PC-9 (cell line): ENCODE data around the gene LRRC71. TPM values are rescaled to one million over a fixed set of nuclear protein-coding genes. Genes with fewer than 3 reads are reported as not detected.

Experiments
- BruUV-seq: library from RNA; stranded (reverse); fragments of 400-500 nt; replicated peaks from 2 replicates; lab custom pipeline; 2021; lab: Mats Ljungman, UMichigan
- CTCF ChIA-PET: fragments of 300-600 bp; sonication (Branson Sonifier 250); formaldehyde crosslinking; loops from one replicate; lab custom pipeline; 2022; ENCODE audit warnings: antibody characterized with exemption; lab: Charles Lee
- POLR2A ChIA-PET: fragments of 300-600 bp; sonication (Branson Sonifier 250); formaldehyde crosslinking; loops from one replicate; lab custom pipeline; 2022; ENCODE audit warnings: antibody characterized with exemption; ENCODE audit not compliant: unreplicated experiment; lab: Charles Lee
- DNase-seq, 2 experiments: peaks; one replicate each; pipeline versions ENCODE4 v3.0.0 to v3.0.0-alpha.2; 2015 to 2022; ENCODE audit warnings: mixed read lengths in 1 of 2
- H2AFZ ChIP-seq: fragments of 200-600 bp; sonication (generic); 2 replicates; pipeline ENCODE4 v1.8.1; 2017; ENCODE audit warnings: antibody characterized with exemption
- H3F3A ChIP-seq: fragments of 200-600 bp; sonication (generic); 2 replicates; pipeline ENCODE4 v1.8.1; 2017; ENCODE audit warnings: antibody characterized with exemption, mild to moderate bottlenecking, low read depth; ENCODE audit not compliant: insufficient read depth
- H3K27ac ChIP-seq: fragments of 200-600 bp; sonication (generic); 2 replicates; pipeline ENCODE4 v1.6.1; 2016; ENCODE audit warnings: mixed run types
- H3K27me3 ChIP-seq: fragments of 200-600 bp; sonication (generic); 2 replicates; pipeline ENCODE4 v1.6.1; 2016; ENCODE audit warnings: low read depth, mixed run types; ENCODE audit not compliant: insufficient read depth
- H3K36me3 ChIP-seq: fragments of 200-600 bp; sonication (generic); 2 replicates; pipeline ENCODE4 v1.6.1; 2016; ENCODE audit warnings: low read depth, mixed run types
- H3K4me1 ChIP-seq: fragments of 200-600 bp; sonication (generic); replicated peaks from 2 replicates; pipeline ENCODE4 v1.6.1; 2016; ENCODE audit warnings: mixed run types; ENCODE audit not compliant: insufficient read depth
- H3K4me2 ChIP-seq: fragments of 200-600 bp; sonication (generic); 2 replicates; pipeline ENCODE4 v1.6.1; 2017; ENCODE audit warnings: mixed run types
- H3K4me3 ChIP-seq: fragments of 200-600 bp; sonication (generic); 2 replicates; pipeline ENCODE4 v1.6.1; 2016; ENCODE audit warnings: mixed run types
- H3K79me2 ChIP-seq: fragments of 200-600 bp; sonication (generic); 2 replicates; pipeline ENCODE4 v1.6.1; 2017; ENCODE audit warnings: low read depth, mixed run types
- H3K9me2 ChIP-seq: fragments of 200-600 bp; sonication (generic); 2 replicates; pipeline ENCODE4 v1.8.1; 2017; ENCODE audit warnings: mild to moderate bottlenecking; ENCODE audit not compliant: insufficient read depth
- H3K9me3 ChIP-seq: fragments of 200-600 bp; sonication (generic); 2 replicates; pipeline ENCODE4 v1.8.1; 2016; ENCODE audit warnings: low read depth; ENCODE audit not compliant: insufficient read depth
- H4K20me1 ChIP-seq: fragments of 200-600 bp; sonication (generic); 2 replicates; pipeline ENCODE4 v1.8.1; 2017; ENCODE audit not compliant: insufficient read depth
- EZH2 ChIP-seq: fragments of 200-600 bp; sonication (generic); IDR thresholded peaks from 2 replicates; pipeline ENCODE4 v1.8.0; 2017; ENCODE audit warnings: antibody characterized with exemption, low read depth
- intact Hi-C: fragments of 100-400 bp; cut with micrococcal nuclease; formaldehyde crosslinking; loops from one replicate; pipeline ENCODE4 v1.10.0; 2022; ENCODE audit not compliant: unreplicated experiment
- total RNA-seq: library from RNA; stranded (reverse); gene quantifications from 2 replicates; pipeline ENCODE4 v1.2.3, GENCODE V29; 2021
- TF ChIP-seq, protein P1 (sequence below): fragments of 200-600 bp; sonication (generic); conservative IDR thresholded peaks from 2 replicates; pipeline ENCODE4 v1.6.1; 2017; ENCODE audit warnings: mixed run types, antibody characterized with exemption, mild to moderate bottlenecking, moderate library complexity

LRRC71 gene
- total RNA-seq, 1 experiment from 2014 or later = not detected

- POLR2A ChIA-PET = no interaction called here
- H3K79me2 ChIP-seq = no peaks in the 10 kb centered on the region
These were observed 22.1 kb downstream of the LRRC71 start for GRCh38 chr1:156942576-156942975.

DNA sequence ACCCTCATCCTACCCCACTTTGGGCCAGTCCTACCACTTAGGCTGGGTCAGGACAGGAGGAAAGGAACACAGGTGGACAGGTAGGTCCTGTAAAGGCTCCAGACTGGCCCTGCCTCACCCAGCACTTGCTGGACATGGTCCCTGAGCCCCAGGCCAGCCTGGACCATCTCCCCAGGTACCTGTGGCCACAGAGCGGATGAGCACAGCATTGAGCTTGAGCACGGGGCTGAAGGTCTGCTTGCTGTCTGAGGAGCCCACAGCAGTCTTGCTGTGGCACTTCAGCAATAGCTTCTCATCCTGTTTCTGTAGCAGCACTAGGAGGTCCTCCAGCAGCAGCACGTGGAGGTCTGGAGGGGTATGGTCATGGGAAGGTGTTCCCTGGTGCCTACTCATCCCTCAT is 23.3 kb downstream of the LRRC71 start:
- no peaks in the 10 kb centered on the region for H3K9me3 ChIP-seq
- peaks cover 8% of the 10 kb centered on the region; the same call in 1 of the 2 replicates for H3K4me1 ChIP-seq
- ChIA-PET CTCF (no interaction called here), POLR2A (no interaction called here)
- H3K79me2 ChIP-seq = no peaks in the 10 kb centered on the region
- no peak overlapping the region for H2AFZ ChIP-seq
- no peaks in the 10 kb centered on the region for H4K20me1 ChIP-seq
- no peaks in the 10 kb centered on the region; the same call in 1 of the 2 replicates for H3K36me3 ChIP-seq
- no peak overlapping the region for H3K4me2 ChIP-seq
- no peaks in the 10 kb centered on the region; the same call in 1 of the 2 replicates for H3F3A ChIP-seq
- H3K9me2 ChIP-seq = no peaks in the 10 kb centered on the region
- no TSS peak for BruUV-seq
- H3K27ac ChIP-seq = no peak overlapping the region
- intact Hi-C loops = no loop called here
- no peak for DNase-seq
- TF ChIP-seq, protein P1, sequence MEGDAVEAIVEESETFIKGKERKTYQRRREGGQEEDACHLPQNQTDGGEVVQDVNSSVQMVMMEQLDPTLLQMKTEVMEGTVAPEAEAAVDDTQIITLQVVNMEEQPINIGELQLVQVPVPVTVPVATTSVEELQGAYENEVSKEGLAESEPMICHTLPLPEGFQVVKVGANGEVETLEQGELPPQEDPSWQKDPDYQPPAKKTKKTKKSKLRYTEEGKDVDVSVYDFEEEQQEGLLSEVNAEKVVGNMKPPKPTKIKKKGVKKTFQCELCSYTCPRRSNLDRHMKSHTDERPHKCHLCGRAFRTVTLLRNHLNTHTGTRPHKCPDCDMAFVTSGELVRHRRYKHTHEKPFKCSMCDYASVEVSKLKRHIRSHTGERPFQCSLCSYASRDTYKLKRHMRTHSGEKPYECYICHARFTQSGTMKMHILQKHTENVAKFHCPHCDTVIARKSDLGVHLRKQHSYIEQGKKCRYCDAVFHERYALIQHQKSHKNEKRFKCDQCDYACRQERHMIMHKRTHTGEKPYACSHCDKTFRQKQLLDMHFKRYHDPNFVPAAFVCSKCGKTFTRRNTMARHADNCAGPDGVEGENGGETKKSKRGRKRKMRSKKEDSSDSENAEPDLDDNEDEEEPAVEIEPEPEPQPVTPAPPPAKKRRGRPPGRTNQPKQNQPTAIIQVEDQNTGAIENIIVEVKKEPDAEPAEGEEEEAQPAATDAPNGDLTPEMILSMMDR = no peak
- no peak for TF ChIP-seq EZH2
- no peak overlapping the region for H3K4me3 ChIP-seq
- H3K27me3 ChIP-seq = no peaks in the 10 kb centered on the region

More at GRCh38 chr1:156942576-156942975, 22.1 kb downstream of the LRRC71 start:
- intact Hi-C loops = no loop called here
- DNase-seq = no peak
- H3K4me3 ChIP-seq = no peak overlapping the region
- H3K27me3 ChIP-seq = no peaks in the 10 kb centered on the region
- no peaks in the 10 kb centered on the region; the same call in 1 of the 2 replicates for H3F3A ChIP-seq
- no peak overlapping the region for H2AFZ ChIP-seq
- no peaks in the 10 kb centered on the region for H3K9me3 ChIP-seq
- CTCF ChIA-PET = no interaction called here
- H3K4me2 ChIP-seq = no peak overlapping the region
- no peaks in the 10 kb centered on the region for H4K20me1 ChIP-seq
- TF ChIP-seq EZH2 = no peak
- TF ChIP-seq, protein P1 = no peak
- no peaks in the 10 kb centered on the region for H3K9me2 ChIP-seq
- BruUV-seq = no TSS peak
- H3K27ac ChIP-seq = no peak overlapping the region
- peaks cover 8% of the 10 kb centered on the region; the same call in 1 of the 2 replicates for H3K4me1 ChIP-seq
- no peaks in the 10 kb centered on the region; the same call in 1 of the 2 replicates for H3K36me3 ChIP-seq

GRCh38 chr1:156944268-156944667 is 23.8 kb downstream of the LRRC71 start:
- no peak for DNase-seq
- Histone ChIP-seq H3K4me3 (no peak overlapping the region), H3K27me3 (no peaks in the 10 kb centered on the region), H2AFZ (no peak overlapping the region), H3K9me2 (no peaks in the 10 kb centered on the region), H3F3A (no peaks in the 10 kb centered on the region; the same call in 1 of the 2 replicates), H3K4me2 (no peak overlapping the region), H3K9me3 (no peaks in the 10 kb centered on the region), H4K20me1 (no peaks in the 10 kb centered on the region), H3K4me1 (peaks cover 8% of the 10 kb centered on the region; the same call in 1 of the 2 replicates), H3K27ac (no peak overlapping the region), H3K36me3 (peaks cover 1% of the 10 kb centered on the region; the same call in 1 of the 2 replicates), H3K79me2 (no peaks in the 10 kb centered on the region)
- POLR2A ChIA-PET = no interaction called here
- CTCF ChIA-PET = no interaction called here
- TF ChIP-seq, protein P1 = no peak
- no peak for TF ChIP-seq EZH2
- intact Hi-C loops = no loop called here
- no TSS peak for BruUV-seq
